HG03354 (cell line): ENCODE results near the gene LIPT2.

Experiments used
- ATAC-seq: cut with Tn5 transposase; IDR thresholded peaks from one replicate; pipeline ENCODE4 v1.9.1; 2021; ENCODE audit warnings: mild to moderate bottlenecking; ENCODE audit not compliant: unreplicated experiment, poor library complexity, severe bottlenecking

LIPT2 gene

GRCh38 chr11:74505911-74506310, 12.4 kb upstream of the LIPT2 start:
- no peak for ATAC-seq

GRCh38 chr11:74504100-74504691, 10.7 kb upstream of the LIPT2 start:
- no peak for ATAC-seq

- no peak for ATAC-seq
Observed at GRCh38 chr11:74494916-74495315, 1.4 kb upstream of the LIPT2 start.

- ATAC-seq: no peak
Observed at GRCh38 chr11:74493791-74494630, 487 bp upstream of the LIPT2 start.

GRCh38 chr11:74492084-74492483, 1.4 kb downstream of the LIPT2 start:
- ATAC-seq: no peak

GRCh38 chr11:74490941-74491340, 2.6 kb downstream of the LIPT2 start:
- ATAC-seq: no peak

GRCh38 chr11:74487875-74488274, 5.6 kb downstream of the LIPT2 start:
- ATAC-seq: no peak

GRCh38 chr11:74485868-74486267, 7.7 kb downstream of the LIPT2 start:
- no peak for ATAC-seq

GRCh38 chr11:74480688-74481417, 12.7 kb downstream of the LIPT2 start:
- no peak for ATAC-seq

- no peak for ATAC-seq
Observed at GRCh38 chr11:74479732-74480123, 13.8 kb downstream of the LIPT2 start.

- ATAC-seq: no peak
Observed at GRCh38 chr11:74478877-74479731, 14.4 kb downstream of the LIPT2 start.

GRCh38 chr11:74476536-74476935, 17.0 kb downstream of the LIPT2 start:
- ATAC-seq: no peak

GRCh38 chr11:74474316-74474715, 19.2 kb downstream of the LIPT2 start:
- no peak for ATAC-seq

GRCh38 chr11:74473382-74474173, 19.9 kb downstream of the LIPT2 start:
- no peak for ATAC-seq

GRCh38 chr11:74471668-74472429, 21.7 kb downstream of the LIPT2 start:
- ATAC-seq: no peak

- ATAC-seq: no peak
Observed at GRCh38 chr11:74471037-74471436, 22.5 kb downstream of the LIPT2 start.

- no peak for ATAC-seq
Observed at GRCh38 chr11:74470526-74470925, 23.0 kb downstream of the LIPT2 start.

- no peak for ATAC-seq
Observed at GRCh38 chr11:74468936-74469335, 24.6 kb downstream of the LIPT2 start.
